ENCODE data around the gene LSM7.

Gene LSM7

DNA sequence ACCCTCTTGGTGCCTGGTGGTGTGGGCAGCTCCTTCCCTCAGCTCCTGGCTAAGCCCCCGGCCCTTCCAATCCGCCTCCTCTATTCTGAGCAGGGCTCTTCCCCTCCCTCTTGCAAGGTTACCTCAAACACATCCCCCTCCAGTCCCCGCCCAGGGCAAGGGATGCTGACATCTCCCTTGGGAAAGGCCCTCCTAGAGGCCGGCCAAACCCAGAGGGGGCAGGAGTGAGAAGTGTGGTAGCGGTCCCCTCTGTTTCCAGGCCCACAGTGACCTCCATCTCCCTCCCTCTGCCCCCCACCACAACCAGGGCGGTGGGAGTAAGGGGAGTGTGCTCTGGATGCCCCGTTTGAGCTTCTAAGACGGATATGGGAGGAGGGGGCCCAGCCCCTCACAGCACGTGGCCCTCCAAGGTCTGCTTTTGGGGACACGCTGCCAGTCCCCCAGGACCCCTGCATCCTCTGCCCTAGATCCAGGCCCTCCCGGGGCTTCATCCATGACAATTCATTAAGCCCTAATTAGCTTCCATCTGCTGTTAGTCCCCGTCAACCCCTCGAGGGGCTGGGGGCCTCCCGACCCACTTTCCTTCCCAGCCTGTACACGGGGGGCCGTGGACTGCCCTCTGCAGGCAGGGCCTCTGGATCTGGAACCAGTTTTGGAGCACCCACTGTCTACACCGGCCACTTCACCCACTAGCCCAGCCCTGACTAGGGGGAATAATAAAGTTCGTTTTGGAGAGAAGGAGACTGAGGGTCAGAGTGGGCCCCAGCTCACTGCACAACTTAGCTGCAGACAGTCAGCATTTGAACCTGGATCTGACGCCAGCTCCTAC lies 22.7 kb downstream of the LSM7 start:
- no peak for DNase-seq (ENCODE audit: extremely low read depth in 1 of 2, low read depth in 1 of 2)

- no peak for DNase-seq (ENCODE audit: extremely low read depth in 1 of 2, low read depth in 1 of 2)
Observed at GRCh38 chr19:2303211-2303798, 25.1 kb downstream of the LSM7 start.

GRCh38 chr19:2302319-2303210 lies 25.8 kb downstream of the LSM7 start:
- no peak for DNase-seq (ENCODE audit: extremely low read depth in 1 of 2, low read depth in 1 of 2)

GRCh38 chr19:2300533-2300932 lies 27.9 kb downstream of the LSM7 start:
- DNase-seq (ENCODE audit: extremely low read depth in 1 of 2, low read depth in 1 of 2): no peak

DNA sequence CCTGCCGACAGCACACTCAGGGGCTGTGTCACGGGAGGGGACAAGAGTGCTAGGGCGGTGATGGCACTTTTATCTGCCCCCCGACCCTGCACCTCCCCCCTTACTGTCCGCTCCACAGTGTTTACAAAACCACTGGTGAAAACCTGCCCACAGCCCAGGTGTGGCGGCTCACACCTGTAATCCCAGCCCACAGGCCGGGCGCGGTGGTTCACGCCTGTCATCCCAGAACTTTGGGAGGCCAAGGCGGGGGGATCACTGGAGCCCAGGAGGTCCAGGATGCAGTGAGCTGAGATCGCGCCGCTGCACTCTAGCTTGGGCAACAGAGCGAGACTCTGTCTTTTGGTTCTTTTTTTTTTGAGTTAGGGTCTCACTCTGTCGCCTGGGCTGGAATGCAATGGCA lies 32.2 kb downstream of the LSM7 start:
- DNase-seq (ENCODE audit: extremely low read depth in 1 of 2, low read depth in 1 of 2): no peak

DNA sequence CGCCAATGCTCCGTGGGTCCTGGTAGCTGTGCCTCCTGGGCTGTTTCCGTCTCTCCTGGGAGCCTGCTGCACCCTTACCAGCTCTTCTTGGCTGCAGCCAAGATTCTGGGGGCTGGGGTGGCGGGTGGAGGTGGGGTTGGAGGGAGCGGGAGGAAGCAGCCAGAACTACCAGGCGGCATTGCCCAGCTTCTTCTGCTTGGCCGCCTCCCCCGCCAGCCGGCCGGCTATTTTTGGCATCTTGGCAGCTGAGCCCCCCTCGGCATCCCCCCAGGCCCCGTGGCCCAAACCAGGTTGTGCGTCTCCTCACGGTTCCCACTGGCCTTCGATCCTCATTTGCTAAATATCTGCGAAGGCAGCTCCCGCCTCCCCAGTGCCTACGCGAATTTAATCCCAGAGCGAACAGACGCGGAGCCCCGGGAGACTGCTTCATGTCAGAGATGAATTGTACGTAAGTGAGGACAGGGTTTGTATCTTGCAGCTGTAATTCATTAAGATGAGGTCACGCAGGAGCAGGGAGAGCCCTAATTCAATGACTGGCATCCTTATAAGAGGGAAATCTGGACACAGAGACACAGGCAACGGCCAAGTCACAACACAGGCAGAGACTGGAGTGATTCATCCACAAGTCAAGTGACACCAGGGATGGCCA lies 33.6 kb downstream of the LSM7 start:
- DNase-seq (ENCODE audit: extremely low read depth in 1 of 2, low read depth in 1 of 2): no peak

- no peak for DNase-seq (ENCODE audit: extremely low read depth in 1 of 2, low read depth in 1 of 2)
Observed at GRCh38 chr19:2291185-2291751, 37.1 kb downstream of the LSM7 start.

DNA sequence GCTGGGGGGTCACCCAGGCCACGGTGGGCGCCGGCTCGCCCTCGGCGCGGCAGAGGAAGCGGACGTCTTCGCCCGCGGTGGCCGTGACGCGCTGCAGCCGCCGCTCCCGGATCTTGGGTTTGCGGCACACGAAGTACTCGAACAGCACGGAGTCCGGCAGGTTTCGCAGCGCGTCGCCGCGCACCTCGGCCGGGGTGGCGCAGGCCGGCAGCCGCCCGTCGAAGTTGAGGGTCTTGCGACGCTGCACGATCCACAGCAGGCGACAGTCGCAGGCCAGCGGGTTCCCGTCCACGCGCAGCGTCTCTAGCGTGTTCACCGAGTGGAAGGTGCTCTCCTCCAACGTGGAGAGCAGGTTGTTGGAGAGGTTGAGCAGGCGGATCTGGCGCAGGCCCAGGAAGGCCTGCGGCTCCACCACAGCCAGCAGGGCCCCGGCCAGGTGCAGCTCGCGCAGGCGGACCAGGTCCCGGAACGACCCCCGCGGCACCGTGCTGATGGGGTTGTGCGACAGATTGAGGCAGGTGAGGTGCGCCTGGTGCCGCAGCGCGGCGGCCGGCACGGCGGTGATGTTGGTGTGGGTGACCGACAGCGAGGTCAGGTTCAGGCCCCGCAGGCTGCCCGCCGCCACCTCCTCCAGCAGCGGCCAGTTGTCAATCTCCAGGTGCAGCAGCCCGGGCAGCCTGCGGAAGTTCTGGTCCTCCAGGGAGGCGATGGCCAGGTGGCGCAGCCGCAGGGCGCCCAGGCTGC lies 37.8 kb downstream of the LSM7 start:
- DNase-seq (ENCODE audit: extremely low read depth in 1 of 2, low read depth in 1 of 2): no peak

DNA sequence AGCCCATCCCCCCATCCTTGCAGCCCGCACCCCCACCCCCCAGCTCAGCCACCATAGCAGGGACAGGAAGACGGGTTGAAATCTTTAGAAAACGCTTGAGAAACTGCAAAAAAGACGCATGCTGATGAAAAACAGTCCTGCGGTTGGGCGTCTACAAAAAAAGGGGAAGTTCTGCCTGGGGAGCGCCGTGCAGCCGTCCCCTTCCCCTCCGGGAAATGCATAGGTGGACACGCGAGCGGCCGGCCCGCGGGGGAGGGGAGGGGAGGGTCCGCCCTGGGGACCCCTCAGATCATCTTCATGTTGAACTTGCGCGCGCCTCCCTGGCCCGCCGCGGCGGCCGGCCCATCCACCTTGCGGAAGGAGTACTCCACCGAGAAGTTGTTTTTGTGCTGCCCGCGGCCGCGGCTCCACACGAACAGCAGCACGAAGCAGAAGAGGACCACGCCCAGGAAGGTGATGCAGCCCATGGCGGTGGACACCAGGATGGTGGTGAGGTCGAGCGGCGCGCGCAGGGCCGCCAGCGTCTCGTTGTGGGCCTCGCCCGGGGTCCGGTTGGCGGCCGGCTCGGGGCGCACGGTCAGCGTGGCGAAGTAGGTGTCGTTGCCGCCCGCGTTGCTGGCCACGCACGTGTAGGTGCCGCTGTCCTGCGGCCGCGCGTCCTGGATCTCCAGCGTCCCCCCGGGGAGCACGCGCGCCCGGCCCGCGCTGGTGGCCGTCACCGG lies 38.5 kb downstream of the LSM7 start:
- no peak for DNase-seq (ENCODE audit: extremely low read depth in 1 of 2, low read depth in 1 of 2)

- DNase-seq (ENCODE audit: extremely low read depth in 1 of 2, low read depth in 1 of 2): no peak
Observed at GRCh38 chr19:2288818-2289713, 39.3 kb downstream of the LSM7 start.

GRCh38 chr19:2288338-2288817 lies 40.0 kb downstream of the LSM7 start:
- no peak for DNase-seq (ENCODE audit: extremely low read depth in 1 of 2, low read depth in 1 of 2)

GRCh38 chr19:2287585-2288337 lies 40.6 kb downstream of the LSM7 start:
- DNase-seq (ENCODE audit: extremely low read depth in 1 of 2, low read depth in 1 of 2): no peak

- DNase-seq (ENCODE audit: extremely low read depth in 1 of 2, low read depth in 1 of 2): no peak
Observed at GRCh38 chr19:2286402-2287140, 41.8 kb downstream of the LSM7 start.

DNA sequence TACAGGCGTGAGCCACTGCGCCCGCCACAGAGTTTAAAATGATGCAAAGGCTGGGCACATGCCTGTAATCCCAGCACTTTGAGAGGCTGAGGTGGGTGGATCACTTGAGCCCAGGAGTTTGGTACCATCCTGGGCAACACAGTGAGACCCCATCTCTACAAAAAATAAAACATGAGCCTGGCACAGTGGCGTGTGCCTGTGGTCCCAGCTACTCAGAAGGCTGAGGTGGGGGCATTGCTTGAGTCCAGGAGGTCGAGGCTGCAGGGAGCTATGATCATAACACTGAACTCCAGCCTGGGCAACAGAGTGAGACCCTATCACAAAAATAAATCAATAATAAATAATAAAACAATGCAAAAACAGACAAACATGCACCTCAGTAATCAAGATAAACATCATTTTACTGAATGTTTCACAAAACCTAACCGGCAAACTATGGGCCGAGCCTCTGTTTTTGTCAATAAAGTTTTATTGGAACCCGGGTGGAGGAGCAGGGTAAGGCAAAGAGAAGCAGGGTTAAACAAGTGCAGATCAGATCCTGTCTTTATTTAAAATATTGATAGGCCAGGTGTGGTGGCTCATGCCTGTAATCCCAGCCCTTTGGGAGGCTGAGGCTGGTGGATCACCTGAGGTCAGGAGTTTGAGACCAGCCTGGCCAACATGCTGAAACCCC lies 44.4 kb downstream of the LSM7 start:
- no peak for DNase-seq (ENCODE audit: extremely low read depth in 1 of 2, low read depth in 1 of 2)

- no peak for DNase-seq (ENCODE audit: extremely low read depth in 1 of 2, low read depth in 1 of 2)
Observed at GRCh38 chr19:2282862-2283237, 45.5 kb downstream of the LSM7 start.
